Mammary epithelial cell (primary cell): ENCODE results near the gene HSPBP1.

Source experiments
- CTCF ChIP-seq, 2 donors: IDR thresholded peaks in 1 of 2; conservative IDR thresholded peaks in 1 of 2; 2 replicates each; pipeline ENCODE4 v1.5.1; 2011 to 2012; ENCODE audit warnings: inconsistent platforms in 2 of 2, low read length in 2 of 2, mild to moderate bottlenecking in 2 of 2, control low read depth in 1 of 2, low read depth in 1 of 2; ENCODE audit not compliant: insufficient read depth in 1 of 2; ENCODE audit errors: extremely low read depth in 1 of 2
- EZH2 ChIP-seq: IDR thresholded peaks from 2 replicates; pipeline ENCODE4 v1.6.1; 2012; ENCODE audit warnings: low read length, inconsistent platforms, borderline replicate concordance

GRCh38 chr19:55246462-55247451 lies 33.2 kb downstream of the HSPBP1 start:
- no peak for TF ChIP-seq CTCF (conservative IDR thresholded peaks at IDR 0.05 in 1 of 2, IDR thresholded peaks at IDR 0.05 in 1 of 2; ENCODE audit: extremely low read depth in 1 of 2, insufficient read depth in 1 of 2, low read depth in 1 of 2, low read length in 2 of 2)
- no peak for TF ChIP-seq EZH2
